ENCODE results near the gene JMJD1C.

JMJD1C gene

DNA sequence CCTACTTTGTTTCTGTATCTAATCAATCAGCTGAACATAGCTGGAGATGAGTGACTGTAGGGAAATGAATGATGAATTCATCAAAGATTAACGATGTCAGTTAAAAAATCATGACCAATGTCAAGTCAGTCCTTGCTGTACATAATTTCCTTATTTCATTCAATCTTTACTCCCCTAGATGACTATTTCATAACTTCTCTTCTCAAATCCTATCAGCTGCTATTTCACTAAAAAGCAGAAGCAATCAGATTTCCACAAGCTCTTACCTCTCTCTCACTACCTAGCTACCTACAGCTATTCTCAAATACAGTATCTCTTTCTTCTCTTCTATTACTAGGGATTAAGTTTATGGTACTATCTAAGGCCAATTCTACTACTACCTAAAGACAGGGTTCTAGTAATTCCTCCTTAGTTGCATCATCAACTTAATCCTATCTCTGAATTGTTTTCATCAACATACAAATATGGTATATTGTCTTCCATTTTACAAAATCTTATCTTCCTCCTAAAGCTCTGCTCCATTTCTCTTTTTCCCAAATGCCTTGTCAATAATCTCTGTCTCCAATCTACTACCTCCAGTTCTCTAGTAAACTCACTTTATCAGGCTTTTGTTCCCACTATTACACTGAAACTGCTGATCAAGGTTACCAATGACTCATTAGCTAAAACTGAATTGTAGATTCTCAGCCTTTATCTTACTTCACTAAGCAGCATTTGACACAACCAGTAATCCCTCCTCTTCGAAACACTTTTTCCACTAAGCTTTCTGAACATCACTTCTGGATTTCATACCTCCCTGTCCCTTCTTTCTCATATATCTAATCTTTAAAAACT, 28.4 kb downstream of the JMJD1C start:
- no peak for DNase-seq

DNA sequence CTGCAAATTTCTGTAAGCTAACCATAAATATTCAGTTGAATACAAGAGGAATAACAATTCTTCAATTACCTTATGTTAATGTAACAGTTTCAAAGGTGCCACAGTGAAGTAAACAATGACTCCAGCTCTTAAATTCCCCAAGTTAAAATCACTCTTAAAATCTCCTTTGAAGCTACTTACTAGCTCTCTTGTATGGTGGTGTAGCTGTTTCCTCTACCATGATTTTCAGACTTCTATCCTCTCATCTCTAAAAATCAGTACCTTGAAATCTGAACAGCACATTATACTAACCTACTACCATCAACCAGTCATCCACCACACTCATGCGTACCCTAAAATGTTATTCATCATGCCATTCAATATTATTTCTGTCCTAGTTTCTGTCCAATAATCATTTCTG, 29.6 kb downstream of the JMJD1C start:
- DNase-seq: no peak

DNA sequence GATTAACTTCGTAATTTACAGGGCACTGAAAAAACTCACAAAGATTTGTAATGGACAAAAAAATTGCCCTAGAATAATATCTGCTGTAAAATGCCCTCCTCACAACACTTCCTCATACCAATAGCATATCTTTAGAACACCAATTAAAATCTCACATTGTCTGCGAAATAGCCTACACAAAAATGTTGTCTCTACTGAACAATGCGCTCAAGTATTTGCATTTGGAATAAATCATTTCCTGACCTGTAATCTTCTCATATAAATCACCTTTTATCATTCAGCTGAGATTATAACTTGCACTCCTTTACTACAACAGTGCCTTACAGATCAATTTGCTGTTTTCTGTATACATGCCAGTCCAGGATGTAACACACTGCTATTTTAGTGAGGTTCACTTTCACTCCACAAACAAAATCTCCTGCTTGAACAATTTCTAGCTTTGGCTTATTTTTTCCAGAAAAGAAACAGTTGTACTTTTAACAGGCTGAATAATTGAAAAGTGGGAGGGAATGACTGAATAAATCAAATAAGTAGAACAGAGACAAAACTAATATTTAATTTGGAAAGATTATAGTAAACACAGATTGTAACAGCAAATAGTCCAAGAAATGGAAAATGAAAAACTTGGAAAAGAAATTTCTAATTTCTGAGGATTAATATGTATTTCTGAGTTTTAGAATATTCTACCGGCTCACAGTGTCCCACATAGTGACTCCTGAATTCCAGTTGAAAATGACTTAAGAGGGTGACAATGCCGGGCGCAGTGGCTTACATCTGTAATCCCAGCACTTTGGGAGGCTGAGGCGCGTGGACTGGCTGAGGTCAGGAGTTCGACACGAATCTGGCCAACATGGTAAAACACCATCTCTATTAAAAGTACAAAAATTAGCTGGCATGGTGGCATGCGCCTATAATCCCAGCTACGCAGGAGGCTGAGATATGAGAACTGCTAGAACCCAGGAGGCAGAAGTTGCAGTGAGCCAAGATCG, 30.6 kb downstream of the JMJD1C start:
- no peak for DNase-seq

DNA sequence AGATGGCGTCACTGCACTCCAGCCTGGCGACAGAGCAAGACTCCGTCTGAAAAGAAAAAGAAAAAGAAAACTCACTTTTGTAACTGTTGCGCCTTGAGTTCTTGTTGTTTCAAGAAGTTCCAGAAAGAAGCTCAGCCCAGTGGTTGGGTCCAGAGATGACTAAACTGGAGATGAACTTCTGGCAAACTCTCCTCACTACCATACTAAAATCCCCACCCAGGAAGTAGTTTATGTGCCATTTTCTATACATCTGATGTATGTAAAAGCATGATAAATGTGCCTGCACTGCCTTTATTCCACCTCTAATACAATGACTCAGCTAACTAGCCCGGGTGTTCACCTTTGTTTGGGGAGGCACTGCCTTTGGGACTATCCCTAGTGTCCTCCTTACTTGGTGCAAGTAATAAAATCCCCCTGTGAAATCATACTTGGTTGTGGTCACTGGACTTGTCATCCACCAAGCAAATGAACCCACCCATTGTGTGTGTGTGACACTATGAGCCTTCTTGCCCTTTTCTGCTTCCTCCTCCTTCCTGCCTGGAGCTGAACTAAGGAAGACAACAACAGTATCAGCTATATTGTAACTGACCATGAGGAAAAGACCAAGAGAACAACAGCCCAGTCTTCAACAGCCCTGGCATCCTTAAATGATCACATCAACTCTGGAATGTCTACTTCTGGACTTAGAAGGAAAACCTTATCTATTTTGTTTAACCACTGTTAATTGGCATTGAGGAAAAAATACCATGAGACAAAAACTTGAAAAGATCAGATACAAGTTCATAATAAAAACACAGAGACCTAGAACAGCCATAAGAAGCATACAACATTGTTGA, 33.6 kb downstream of the JMJD1C start:
- DNase-seq: no peak

DNA sequence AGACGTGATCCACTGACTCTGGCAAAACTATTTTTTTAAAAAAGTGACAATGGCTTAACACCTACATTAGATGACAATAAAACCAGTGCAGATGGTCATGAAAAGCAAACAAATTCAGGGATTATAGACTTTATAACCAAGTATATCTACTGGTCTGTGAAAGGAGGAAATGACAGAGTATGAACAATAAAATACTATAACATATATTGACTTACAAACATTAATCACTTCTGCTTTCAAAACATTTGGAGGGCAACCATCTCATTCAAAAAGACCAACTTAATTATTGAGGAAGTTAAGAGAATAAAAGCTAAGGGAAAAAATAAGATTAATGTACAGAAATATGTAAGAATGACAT, 34.8 kb downstream of the JMJD1C start:
- DNase-seq: no peak

DNA sequence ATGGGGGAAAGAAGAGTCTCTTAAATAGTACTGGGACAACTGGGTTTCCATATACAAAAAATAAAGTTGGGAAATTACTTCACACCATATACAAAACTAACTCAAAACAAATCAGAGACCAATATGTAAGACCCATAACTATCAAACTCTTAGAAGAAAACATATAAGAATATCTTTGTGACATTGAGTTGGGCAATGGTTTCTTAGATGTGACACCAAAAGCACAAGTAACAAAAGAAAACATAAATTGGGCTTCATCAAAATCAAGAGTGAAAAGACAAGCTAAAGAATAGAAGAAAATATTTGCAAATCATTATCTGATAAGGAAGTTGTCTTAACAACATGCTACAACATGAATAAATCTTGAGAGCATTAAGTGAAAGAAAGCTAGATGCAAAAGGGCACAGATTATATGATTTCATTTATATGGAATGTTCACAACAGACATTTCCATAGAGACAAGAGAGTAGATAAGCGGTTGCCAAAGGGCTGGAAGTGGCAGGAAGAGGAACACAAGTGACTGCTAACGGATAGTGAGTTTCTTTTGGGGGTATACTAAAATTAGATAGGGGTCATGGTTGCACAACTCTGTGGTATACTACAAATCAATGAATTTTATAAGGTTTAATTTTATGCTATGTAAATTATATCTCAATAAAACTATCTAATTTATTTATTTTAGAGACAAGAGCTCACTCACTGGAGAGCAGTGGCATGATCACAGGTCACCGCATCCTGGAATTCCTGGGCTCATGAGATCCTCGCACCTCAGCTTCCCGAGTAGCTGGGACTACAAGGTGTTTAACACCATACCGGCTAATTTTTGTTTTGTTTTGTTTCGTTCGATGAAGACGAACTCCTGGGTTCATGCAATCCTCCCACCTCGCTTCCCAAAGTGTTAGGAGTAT, 35.4 kb downstream of the JMJD1C start:
- DNase-seq: no peak

DNA sequence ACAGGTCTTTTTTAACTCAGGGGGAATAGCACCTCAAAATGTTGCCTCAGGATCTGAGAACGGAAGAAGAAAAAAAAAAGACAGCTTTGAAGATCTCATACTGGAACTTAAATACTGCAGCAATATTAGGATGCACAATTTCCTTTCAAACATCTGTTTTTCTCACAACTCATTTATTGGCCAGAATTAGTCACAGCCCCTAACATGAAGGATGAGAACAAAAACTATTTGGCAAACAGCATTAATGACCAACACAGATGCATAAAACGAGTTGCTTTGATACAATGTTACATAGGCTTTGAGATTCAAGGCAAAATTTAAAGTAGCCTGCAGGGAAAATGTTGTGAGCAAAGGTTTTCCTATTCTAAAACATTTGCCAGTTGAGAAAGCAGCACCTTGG, 36.5 kb downstream of the JMJD1C start:
- no peak for DNase-seq

DNA sequence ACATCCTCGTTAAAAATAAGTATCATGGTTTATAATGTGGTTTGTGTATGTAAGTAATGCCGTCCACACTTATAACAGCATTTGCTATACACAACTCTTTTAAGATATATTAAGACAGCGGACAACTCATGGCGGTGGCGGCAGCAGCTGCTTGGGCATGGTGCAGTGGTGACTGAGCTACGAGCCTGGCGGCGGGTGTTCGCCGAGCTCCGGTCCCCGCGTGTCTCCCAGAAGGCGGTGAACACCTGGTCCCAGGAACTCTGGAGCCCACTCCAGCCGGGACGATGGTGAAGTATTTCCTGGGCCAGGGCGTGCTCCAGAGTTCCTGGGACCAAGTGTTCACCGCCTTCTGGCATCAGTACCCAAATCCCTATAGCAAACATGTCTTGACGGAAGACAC, 38.8 kb downstream of the JMJD1C start:
- DNase-seq: no peak

DNA sequence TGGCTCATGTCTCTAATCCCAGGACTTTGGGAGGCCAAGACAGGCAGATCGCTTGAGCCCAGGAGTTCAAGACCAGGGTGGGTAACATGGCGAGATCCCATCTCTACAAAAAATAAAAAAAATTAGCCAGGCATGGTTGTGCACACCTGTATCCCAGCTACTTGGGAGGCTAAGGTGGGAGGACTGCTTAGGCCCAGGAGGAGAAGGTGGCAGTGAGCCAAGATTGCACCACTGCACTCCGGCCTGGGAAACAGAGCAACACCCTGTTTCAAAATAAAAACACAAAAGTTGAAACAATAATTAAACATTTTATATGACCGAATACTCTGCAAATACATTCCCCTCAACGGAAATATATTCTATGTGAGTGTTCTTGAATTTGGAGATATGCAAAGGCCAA, 40.3 kb downstream of the JMJD1C start:
- no peak for DNase-seq

DNA sequence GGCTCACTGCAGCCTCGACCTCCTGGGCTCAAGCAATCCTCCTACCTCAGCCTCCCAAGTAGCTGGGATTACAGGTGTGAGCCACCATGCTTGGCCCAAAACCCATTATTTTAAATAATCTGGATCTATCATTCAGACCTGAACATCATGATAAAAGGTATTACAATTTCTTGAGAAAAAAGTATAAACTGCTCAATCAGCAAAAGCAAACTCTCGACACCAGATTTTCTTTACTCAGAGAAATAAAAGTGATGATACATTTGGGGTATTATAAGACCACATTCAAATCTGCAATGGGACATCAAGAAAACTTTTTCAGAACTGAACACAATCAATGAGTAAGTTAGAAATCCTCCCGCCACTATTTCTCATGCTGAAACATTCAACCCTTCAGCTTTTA, 41.2 kb downstream of the JMJD1C start:
- no peak for DNase-seq

DNA sequence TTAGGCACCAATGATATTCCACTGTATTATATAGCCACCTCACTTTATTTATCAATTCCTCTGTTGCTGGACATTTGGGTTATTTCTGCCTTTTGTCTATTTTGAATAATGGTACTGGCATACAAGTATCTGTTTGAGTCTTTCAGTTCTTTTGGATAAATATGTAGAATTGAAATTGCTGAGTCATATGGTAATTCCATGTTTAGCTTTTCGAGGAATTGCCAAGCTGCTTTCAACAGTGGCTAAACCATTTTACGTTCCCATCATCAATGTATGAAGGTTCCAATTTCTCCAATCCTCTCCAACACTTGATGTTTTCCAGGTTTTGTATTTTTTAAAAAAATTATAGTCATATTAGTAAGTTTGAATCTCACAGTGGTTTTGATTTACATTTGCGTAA, 42.3 kb downstream of the JMJD1C start:
- DNase-seq: no peak

DNA sequence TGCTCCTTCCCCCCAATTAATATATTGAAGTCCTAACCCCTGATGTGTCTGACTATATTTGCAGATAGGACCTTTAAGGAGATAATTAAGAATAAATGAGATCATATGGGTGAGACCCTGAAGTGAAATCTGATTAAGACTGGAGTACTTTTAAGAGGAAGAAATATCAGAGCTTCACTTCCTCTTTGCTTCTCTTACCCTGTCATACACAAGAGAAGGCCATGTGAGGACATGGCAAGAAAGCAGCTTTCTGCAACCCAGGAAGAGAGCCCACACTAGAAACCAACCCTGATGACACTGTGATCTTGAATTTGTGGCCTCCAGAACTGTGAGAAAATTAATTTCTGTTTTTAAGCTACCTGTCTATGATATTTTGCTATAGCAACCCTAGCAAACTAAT, 44.2 kb downstream of the JMJD1C start:
- DNase-seq: no peak

DNA sequence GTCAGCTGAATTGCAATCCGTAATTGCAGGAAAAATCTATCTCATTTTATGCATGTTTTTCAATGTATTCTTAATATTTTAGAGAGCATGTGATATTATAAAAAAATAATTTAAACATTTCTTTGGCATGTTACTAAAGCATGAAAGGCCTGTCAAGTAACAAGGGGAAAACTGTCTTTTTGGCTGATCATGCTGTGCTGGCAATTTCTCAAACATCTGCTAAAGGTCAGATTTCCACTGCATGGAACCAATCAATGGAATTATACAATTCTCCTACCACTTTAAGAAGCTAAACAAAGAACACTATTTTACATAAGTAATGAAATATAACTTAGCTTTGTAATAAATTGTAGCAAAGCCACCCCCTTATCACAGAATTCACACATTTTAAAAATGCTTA, 49.4 kb downstream of the JMJD1C start:
- no peak for DNase-seq

DNA sequence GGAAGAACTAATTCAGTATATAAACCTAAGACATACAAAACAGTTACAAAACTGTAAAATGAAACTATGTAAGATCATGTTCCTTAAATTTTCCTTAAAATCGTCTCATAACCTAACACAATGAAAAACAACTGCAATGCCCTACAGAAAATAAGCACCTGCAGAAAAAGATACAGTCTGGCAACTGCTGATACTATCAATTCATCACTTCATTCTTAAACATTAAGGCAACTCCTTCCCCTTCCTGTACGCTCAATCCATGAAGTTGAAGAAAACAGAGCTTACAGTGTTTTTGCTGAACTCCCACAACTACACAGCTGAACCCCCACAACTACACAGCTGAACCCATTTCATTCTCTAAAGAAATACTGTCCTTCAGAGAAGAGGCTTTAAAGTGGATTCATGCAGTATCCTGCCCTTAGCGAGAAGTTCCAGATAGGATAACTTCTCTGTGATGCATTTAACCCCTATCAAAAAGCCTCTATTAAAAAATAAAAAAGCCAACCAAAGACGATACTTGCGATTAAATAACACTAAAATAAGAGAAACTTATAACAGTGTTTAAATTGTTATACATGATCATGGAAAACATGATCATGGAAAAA, 50.0 kb downstream of the JMJD1C start:
- no peak for DNase-seq

DNA sequence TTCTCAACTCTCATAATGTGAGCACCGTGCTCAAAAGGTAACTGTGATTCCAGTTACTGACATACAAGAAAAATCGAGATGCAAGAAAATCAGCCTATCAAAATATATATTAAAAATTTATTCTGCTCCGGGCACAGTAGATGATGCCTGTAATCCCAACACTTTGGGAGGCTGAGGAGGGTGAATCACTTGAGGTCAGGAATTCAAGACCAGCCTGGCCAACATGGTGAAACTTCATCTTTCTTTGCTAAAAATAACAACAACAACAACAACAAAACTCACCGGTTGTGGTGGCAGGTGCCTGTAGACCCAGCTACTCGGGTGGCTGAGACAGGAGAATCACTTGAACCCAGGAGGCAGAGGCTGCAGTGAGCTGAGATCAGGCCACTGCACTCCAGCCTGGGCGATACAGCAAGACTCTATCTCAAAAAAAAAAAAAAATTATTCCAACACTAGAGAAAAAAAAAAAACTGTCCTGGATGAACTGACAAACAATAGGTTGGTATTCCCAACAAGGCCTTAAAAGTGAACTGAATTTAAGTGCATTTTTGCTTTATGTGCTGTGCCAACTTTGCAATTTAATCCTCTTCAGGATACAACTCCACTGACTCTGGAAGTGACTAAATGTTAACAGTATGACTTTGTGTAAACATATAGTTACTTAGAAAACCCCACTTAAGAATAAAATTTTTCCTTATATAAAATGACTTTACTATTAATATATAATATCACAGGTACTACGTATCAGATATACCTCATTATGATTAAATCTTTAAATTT, 51.1 kb downstream of the JMJD1C start:
- DNase-seq: no peak

DNA sequence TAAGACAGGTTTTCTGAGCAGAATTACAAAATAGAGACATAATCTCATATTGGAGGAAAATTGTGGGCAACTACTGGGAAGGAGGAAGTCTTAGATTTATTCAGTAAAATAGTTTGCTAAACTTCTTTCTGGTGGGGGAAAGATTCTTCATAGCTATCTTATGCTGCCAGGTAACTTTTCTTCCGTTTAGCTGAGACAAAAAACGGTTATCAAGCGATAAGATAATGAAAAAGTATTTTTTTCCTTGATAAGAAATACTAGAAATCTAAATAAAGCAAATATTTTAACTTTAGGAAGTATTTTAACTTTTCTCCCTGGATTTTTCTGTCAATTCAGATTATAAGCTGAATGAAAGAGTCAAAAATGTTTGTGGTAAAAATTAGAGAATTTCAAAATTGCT, 52.3 kb downstream of the JMJD1C start:
- DNase-seq: no peak

DNA sequence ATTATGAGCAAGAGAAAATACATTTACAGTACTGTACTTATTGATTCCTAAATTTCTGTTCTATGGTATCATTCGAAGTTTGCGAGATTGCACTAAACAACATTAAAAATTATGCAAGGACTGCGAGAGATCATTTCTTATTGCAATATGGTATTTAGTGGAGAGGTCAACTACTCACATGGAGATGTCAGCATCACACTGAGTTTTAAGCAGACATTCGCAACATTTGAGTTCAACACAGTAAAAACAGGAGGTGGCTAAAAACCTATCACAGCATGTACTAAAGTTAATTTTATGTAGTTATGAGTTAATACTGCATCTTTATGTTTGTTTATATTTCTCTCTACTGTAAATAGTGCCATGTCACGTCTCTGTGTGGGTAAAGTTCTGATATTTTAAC, 53.5 kb downstream of the JMJD1C start:
- DNase-seq: no peak

DNA sequence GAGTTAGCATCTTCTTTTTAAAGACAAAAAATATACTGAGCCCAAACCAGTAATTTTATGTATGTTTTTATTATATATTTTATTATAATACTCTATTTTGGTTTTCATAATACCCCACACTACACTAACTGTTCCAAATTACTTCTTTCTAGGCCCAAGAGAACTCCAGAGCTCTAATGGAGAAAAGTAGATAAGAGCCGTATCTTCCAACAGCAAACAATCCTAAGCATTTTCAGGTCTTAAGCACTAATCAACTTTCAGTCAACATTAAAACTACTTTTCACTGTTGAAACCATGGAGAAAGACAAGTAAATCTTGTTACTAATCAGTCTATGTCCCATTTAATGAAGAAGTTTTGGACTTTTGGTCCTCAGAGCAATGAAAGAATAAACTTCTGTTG, 55.1 kb downstream of the JMJD1C start:
- no peak for DNase-seq

DNA sequence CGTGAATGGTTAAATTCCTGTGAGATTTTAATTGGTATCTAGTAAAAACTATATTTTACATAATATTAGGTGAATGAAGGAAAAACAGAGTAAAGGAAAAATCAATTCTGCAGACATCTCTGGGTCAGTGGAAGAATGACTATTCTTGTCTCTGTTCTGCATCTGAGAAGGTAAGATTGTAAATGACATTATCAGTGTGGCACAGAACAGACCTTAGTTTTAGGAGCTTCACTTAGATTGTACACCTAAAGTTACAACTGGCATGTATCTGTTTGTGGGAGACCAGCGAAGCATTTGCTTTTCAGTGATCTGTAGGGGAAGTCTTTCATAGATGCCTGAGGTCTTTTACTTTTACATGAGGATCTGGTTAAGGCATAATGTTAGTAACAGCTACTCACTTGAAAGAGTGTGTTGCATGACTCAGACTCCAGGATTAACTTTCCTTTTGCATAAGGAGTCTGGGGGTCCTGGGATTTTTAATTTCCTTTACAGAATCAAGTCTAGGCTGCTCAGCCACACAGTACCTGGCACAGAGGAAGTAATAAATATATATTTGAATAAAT, 56.2 kb downstream of the JMJD1C start:
- no peak for DNase-seq

DNA sequence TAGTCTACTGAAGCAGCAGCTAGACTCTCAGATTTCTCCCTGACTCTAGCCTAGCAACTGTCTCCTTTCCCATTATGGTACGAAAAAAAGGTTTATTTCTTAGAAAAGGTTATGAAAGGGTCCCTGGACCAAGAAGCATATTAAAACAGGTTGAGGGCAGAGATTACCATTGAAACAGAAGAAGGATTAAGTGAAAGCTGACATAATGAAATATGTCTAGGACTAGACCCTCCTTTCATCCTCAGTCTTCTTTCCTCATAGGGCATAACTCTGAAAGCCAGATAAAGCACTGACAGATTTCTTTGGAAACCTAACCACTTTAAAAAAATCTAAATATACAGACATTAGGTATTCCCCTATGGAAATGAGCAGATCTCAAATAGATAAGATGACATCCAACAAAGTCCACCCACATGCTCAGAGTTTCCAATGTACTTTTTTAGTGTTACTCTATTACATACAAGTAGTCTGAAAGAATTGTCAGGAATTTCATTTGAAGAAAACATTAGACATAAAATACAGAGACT, 58.6 kb downstream of the JMJD1C start:
- no peak for DNase-seq

Data from NCI-H1417 treated with DMSO at 0.1 percent for 48 hours (cell line).